Transverse colon (tissue), 3 donors: ENCODE data around the gene SYNE3.

Source experiments
- CTCF ChIP-seq, 5 experiments: fragments of 200-600 bp in 3 of 5; fragments of 450-650 bp in 2 of 5; sonication (generic) in 3 of 5; IDR thresholded peaks; 1 replicate in 2 of 5; 2 replicates in 3 of 5; pipeline ENCODE4 v1.5.1; 2016 to 2017; ENCODE audit warnings: antibody characterized with exemption in 5 of 5, inconsistent platforms in 3 of 5, mild to moderate bottlenecking in 2 of 5, moderate library complexity in 1 of 5
- POLR2A ChIP-seq: fragments of 450-650 bp; IDR thresholded peaks from one replicate; pipeline ENCODE4 v1.6.1; 2016; ENCODE audit warnings: antibody characterized with exemption, mild to moderate bottlenecking, moderate library complexity

GRCh38 chr14:95518045-95518751 is 1.7 kb upstream of the SYNE3 start:
- TF ChIP-seq CTCF (IDR thresholded peaks at IDR 0.05), result no peak
- no peak for TF ChIP-seq POLR2A
